H9 (cell line): ENCODE measurements around the gene TPSAB1. TPM values are rescaled to one million over a fixed set of nuclear protein-coding genes. Genes with fewer than 3 reads are reported as not detected.

Source experiments
- DNase-seq: peaks from one replicate; pipeline ENCODE4 v3.0.0-alpha.2; 2017
- H2AFZ ChIP-seq: one replicate; pipeline ENCODE4 v1.6.1; 2013; ENCODE audit warnings: mild to moderate bottlenecking, low read length, control low read depth, moderate library complexity
- H2AK5ac ChIP-seq: 2 replicates; pipeline ENCODE4 v1.6.1; 2013; ENCODE audit warnings: low read length, control low read depth, mixed read lengths; ENCODE audit not compliant: insufficient read length
- H2BK120ac ChIP-seq: one replicate; pipeline ENCODE4 v1.6.1; 2013; ENCODE audit warnings: low read depth, mild to moderate bottlenecking, low read length, control low read depth, inconsistent platforms; ENCODE audit not compliant: poor library complexity, severe bottlenecking
- H2BK12ac ChIP-seq: 2 replicates; pipeline ENCODE4 v1.6.1; 2013; ENCODE audit warnings: low read length, control low read depth, mixed read lengths, low read depth; ENCODE audit not compliant: insufficient read length
- H2BK15ac ChIP-seq: 2 replicates; pipeline ENCODE4 v1.6.1; 2013; ENCODE audit warnings: low read depth, low read length, control low read depth
- H2BK20ac ChIP-seq: one replicate; pipeline ENCODE4 v1.6.1; 2013; ENCODE audit warnings: low read depth, mild to moderate bottlenecking, low read length, control low read depth, inconsistent platforms; ENCODE audit not compliant: poor library complexity, severe bottlenecking
- H2BK5ac ChIP-seq: 2 replicates; pipeline ENCODE4 v1.6.1; 2013; ENCODE audit warnings: low read length, control low read depth, mixed read lengths; ENCODE audit not compliant: insufficient read length
- H3K14ac ChIP-seq: 2 replicates; pipeline ENCODE4 v1.6.1; 2013; ENCODE audit warnings: low read length, control low read depth; ENCODE audit not compliant: insufficient read depth
- H3K18ac ChIP-seq: 2 replicates; pipeline ENCODE4 v1.6.1; 2013; ENCODE audit warnings: low read depth, mild to moderate bottlenecking, mixed read lengths, low read length, control low read depth; ENCODE audit not compliant: insufficient read length
- H3K23ac ChIP-seq: 2 replicates; pipeline ENCODE4 v1.6.1; 2013; ENCODE audit warnings: low read length, control low read depth, mixed read lengths, low read depth; ENCODE audit not compliant: insufficient read length
- H3K23me2 ChIP-seq: 2 replicates; pipeline ENCODE4 v1.6.1; 2013; ENCODE audit warnings: low read depth, mild to moderate bottlenecking, mixed read lengths, low read length, control low read depth; ENCODE audit not compliant: insufficient read length, poor library complexity, severe bottlenecking
- H3K27ac ChIP-seq: 2 replicates; pipeline ENCODE4 v1.5.1; 2013; ENCODE audit warnings: low read length, control low read depth, mixed read lengths, low read depth; ENCODE audit not compliant: insufficient read length
- H3K27me3 ChIP-seq: 2 replicates; pipeline ENCODE4 v1.6.1; 2013; ENCODE audit warnings: low read length, control low read depth, inconsistent platforms; ENCODE audit not compliant: insufficient read depth
- H3K4ac ChIP-seq: 2 replicates; pipeline ENCODE4 v1.6.1; 2013; ENCODE audit warnings: low read depth, mild to moderate bottlenecking, control low read depth, inconsistent platforms, low read length, moderate library complexity
- H3K4me1 ChIP-seq: 2 replicates; pipeline ENCODE4 v1.6.1; 2013; ENCODE audit warnings: low read length, control low read depth, inconsistent platforms; ENCODE audit not compliant: insufficient read depth
- H3K4me2 ChIP-seq: 2 replicates; pipeline ENCODE4 v1.6.1; 2013; ENCODE audit warnings: low read length, control low read depth, mixed read lengths; ENCODE audit not compliant: insufficient read length, insufficient read depth
- H3K56ac ChIP-seq: 2 replicates; pipeline ENCODE4 v1.6.1; 2013; ENCODE audit warnings: low read depth, mild to moderate bottlenecking, mixed read lengths, low read length, control low read depth; ENCODE audit not compliant: insufficient read length
- H3K79me1 ChIP-seq: 2 replicates; pipeline ENCODE4 v1.6.1; 2013; ENCODE audit warnings: low read depth, mild to moderate bottlenecking, moderate library complexity, low read length, control low read depth, inconsistent platforms; ENCODE audit not compliant: insufficient read depth, poor library complexity, severe bottlenecking
- H3K79me2 ChIP-seq: 2 replicates; pipeline ENCODE4 v1.6.1; 2013; ENCODE audit warnings: low read length, control low read depth, inconsistent platforms; ENCODE audit not compliant: insufficient read depth
- H3K9ac ChIP-seq: 2 replicates; pipeline ENCODE4 v1.6.1; 2013; ENCODE audit warnings: low read length, control low read depth, mixed read lengths; ENCODE audit not compliant: insufficient read length; ENCODE audit errors: extremely low read depth
- H3K9me3 ChIP-seq: one replicate; pipeline ENCODE4 v1.6.1; 2013; ENCODE audit warnings: low read depth, low read length, inconsistent platforms; ENCODE audit not compliant: control insufficient read depth
- H3T11ph ChIP-seq: one replicate; pipeline ENCODE4 v1.6.1; 2013; ENCODE audit warnings: mild to moderate bottlenecking, low read length, control low read depth, inconsistent platforms
- H4K20me1 ChIP-seq: one replicate; pipeline ENCODE4 v1.6.1; 2013; ENCODE audit not compliant: control insufficient read depth, insufficient read length, insufficient read depth
- H4K5ac ChIP-seq: 2 replicates; pipeline ENCODE4 v1.6.1; 2013; ENCODE audit warnings: low read depth, mild to moderate bottlenecking, mixed read lengths, low read length, control low read depth; ENCODE audit not compliant: insufficient read length
- H4K8ac ChIP-seq: replicated peaks from 2 replicates; pipeline ENCODE4 v1.6.1; 2013; ENCODE audit warnings: low read length, control low read depth, mixed read lengths, low read depth; ENCODE audit not compliant: insufficient read length
- H4K91ac ChIP-seq: 2 replicates; pipeline ENCODE4 v1.6.1; 2013; ENCODE audit warnings: low read depth, mild to moderate bottlenecking, moderate library complexity, mixed read lengths, low read length, control low read depth; ENCODE audit not compliant: insufficient read length
- H3K27ac Mint-ChIP-seq, 3 experiments: 2 replicates in 2 of 3; 3 replicates in 1 of 3; pipeline ENCODE4 v1.8.0; 2020 to 2021; ENCODE audit warnings: mixed read lengths in 3 of 3, mild to moderate bottlenecking in 1 of 3, moderate library complexity in 1 of 3
- H3K27me3 Mint-ChIP-seq: 2 replicates; pipeline ENCODE4 v1.8.0; 2021; ENCODE audit warnings: low read depth, mild to moderate bottlenecking, moderate library complexity, mixed read lengths
- H3K36me3 Mint-ChIP-seq, 3 experiments: 2 replicates in 2 of 3; 3 replicates in 1 of 3; pipeline ENCODE4 v1.8.0; 2020 to 2021; ENCODE audit warnings: low read depth in 3 of 3, mixed read lengths in 3 of 3; ENCODE audit not compliant: insufficient read depth in 1 of 3
- H3K4me1 Mint-ChIP-seq, 2 experiments: 2 replicates each; pipeline ENCODE4 v1.8.0; 2020; ENCODE audit warnings: mixed read lengths in 2 of 2
- H3K4me3 Mint-ChIP-seq, 2 experiments: 2 replicates in 1 of 2; 3 replicates in 1 of 2; pipeline ENCODE4 v1.8.0; 2020 to 2021; ENCODE audit warnings: mild to moderate bottlenecking in 2 of 2, mixed read lengths in 2 of 2, moderate library complexity in 1 of 2
- H3K9me3 Mint-ChIP-seq, 2 experiments: 2 replicates in 1 of 2; 3 replicates in 1 of 2; pipeline ENCODE4 v1.8.0; 2020; ENCODE audit warnings: mild to moderate bottlenecking in 2 of 2, mixed read lengths in 2 of 2, moderate library complexity in 1 of 2
- CTCF ChIP-seq: fragments of 200-600 bp; sonication (generic); conservative IDR thresholded peaks from 3 replicates; pipeline ENCODE4 v1.8.0; 2021; ENCODE audit warnings: antibody characterized with exemption, mild to moderate bottlenecking
- WGBS: extraction: QIAGEN DNeasy Blood & Tissue Kit; methylation state at CpG from one replicate; pipeline ENCODE4 v1.1.7; 2013; ENCODE audit warnings: missing lambda C conversion rate, low lambda C conversion rate, mixed read lengths; ENCODE audit not compliant: insufficient read length; ENCODE audit errors: extremely low coverage; 5-methylcytosine and 5-hydroxymethylcytosine counted together
- total RNA-seq: library from RNA; stranded (reverse); gene quantifications from 2 replicates; pipeline ENCODE4 v1.2.1, GENCODE V29; 2021

TPSAB1 gene
- total RNA-seq, 1 experiment from 2014 or later = not detected

GRCh38 chr16:1200014-1200627, 40.4 kb upstream of the TPSAB1 start:
- no peak overlapping the region for H2AFZ ChIP-seq
- WGBS = no CpG with 5 or more reads among the region's 38 CpGs
- H3K23ac ChIP-seq = no peak overlapping the region
- no peak overlapping the region for H3K9ac ChIP-seq
- no peak overlapping the region for H3T11ph ChIP-seq
- H3K27ac ChIP-seq = no peak overlapping the region
- no peak for TF ChIP-seq CTCF
- no peak overlapping the region for H3K18ac ChIP-seq
- no peak for DNase-seq
- H3K4me3 Mint-ChIP-seq = no peak overlapping the region
- H3K23me2 ChIP-seq = peaks cover 2% of the 10 kb centered on the region
- H3K56ac ChIP-seq = no peak overlapping the region
- no peak overlapping the region for H3K14ac ChIP-seq
- H3K4me1 Mint-ChIP-seq = peaks cover 0 to 6% of the 10 kb centered on the region in 2 experiments; a peak in 1 of 4 replicates
- H3K4ac ChIP-seq = no peak overlapping the region
- no peak overlapping the region for H2BK12ac ChIP-seq
- H3K9me3 Mint-ChIP-seq = no peaks in the 10 kb centered on the region
- H2BK120ac ChIP-seq = no peak overlapping the region
- no peaks in the 10 kb centered on the region for H3K9me3 ChIP-seq
- H3K27me3 ChIP-seq = no peaks in the 10 kb centered on the region
- no peak overlapping the region for H3K4me2 ChIP-seq
- no peaks in the 10 kb centered on the region for H4K20me1 ChIP-seq
- H2AK5ac ChIP-seq = no peak overlapping the region
- H2BK20ac ChIP-seq = no peak overlapping the region
- no peaks in the 10 kb centered on the region for H3K27me3 Mint-ChIP-seq
- no peak overlapping the region for H4K5ac ChIP-seq
- H3K79me1 ChIP-seq = no peaks in the 10 kb centered on the region
- H3K4me1 ChIP-seq = no peaks in the 10 kb centered on the region
- H2BK15ac ChIP-seq = no peak overlapping the region
- no peak overlapping the region for H4K91ac ChIP-seq
- no peak overlapping the region for H2BK5ac ChIP-seq
- no peak overlapping the region for H4K8ac ChIP-seq
- peak overlapping the region in 2 of 3 experiments; percentile 73 to 74; a peak in 3 of 7 replicates for H3K27ac Mint-ChIP-seq
- H3K79me2 ChIP-seq = no peaks in the 10 kb centered on the region
- peaks cover 0 to 17% (median 16%) of the 10 kb centered on the region in 3 experiments; a peak in 6 of 7 replicates for H3K36me3 Mint-ChIP-seq
